Kidney tubule cell (primary cell): ENCODE measurements around the gene JPH3.
A peak's percentile ranks its signal among the peaks of the same experiment; 100 is the strongest.

Source experiments
- DNase-seq: peaks from one replicate; pipeline ENCODE4 v3.0.0-alpha.2; 2018; ENCODE audit warnings: low spot score

Gene JPH3

DNA sequence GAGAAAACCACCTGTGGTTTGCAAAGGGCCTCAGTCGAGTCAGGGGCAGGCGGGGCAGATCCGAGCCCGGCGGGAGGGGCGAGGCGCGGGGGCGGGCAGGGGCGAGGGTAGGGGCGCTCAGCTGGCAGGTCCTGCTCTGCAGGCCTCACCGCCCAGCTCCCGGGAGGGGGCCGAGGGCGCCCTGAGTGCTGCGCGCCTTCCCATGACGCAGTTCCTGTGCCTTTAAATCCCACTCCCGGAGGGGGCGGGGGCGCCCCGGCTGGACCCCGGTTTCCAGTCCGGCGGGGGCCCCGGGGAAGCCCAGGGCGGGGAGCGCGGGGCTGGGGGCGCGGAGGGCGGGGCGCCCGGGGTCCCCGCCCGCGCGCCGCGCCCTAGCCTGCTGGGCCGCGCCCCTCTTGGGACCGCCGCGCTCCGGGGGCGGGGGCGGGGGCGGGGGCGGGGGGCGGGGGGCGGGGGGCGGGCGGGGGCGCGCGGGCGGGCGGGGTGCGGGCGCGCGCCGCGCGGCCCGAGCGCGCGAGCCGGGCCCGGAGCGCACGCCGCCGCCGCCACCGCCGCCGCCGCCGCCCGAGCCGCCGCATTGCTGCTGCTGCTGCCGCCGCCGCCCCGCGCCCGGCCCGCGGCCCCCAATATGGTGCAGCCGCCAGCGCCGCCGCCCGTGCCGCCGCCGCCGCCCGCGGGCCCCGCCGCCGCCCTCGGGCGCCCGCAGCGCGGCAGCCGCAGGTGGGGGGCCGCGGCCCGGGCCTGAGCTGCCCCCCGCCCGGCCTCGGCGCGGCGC lies at the start of gene JPH3:
Gene JPH3 (plus strand): TSS at position 508 of the 775 bp plus-strand sequence. CDS start 639 bp downstream, outside the sequence.
- DNase-seq = no peak

DNA sequence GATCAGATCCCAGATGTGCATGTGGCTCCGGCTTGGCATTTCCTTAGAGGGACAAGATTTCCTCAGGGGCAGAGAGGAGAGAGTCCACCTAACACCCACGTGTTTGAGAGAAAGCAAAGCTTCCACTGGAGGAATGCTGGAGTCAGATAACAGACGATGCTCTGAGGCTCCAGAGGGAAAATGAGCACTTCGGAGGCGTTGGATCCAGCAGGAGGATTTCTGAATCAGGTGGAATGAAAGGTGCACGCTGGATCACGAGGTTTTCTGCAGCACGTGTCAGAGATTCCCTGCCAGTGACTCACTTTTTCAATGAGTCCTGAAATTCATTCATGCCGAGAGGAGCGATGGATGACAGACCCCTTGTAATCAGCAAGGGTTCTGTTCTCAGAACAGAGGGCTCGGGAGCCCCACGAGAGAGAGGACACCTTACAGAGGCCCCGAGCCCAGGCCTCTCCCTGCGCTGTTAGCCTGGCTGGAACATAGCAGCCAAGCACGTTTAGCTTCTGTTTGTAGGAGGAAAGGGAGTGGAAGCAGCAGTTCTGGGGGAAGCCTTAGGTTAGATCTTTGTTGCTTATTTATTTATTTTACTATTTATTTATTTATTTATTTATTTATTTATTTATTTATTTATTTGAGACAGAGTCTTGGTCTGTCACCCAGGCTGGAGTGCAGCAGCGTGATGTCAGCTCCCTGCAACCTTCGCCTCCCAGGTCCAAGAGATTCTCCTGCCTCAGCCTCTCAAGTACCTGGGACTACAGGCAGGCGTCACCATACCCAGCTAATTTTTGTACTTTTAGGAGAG lies 49.3 kb upstream of the JPH3 start:
- DNase-seq = peak; percentile 84

DNA sequence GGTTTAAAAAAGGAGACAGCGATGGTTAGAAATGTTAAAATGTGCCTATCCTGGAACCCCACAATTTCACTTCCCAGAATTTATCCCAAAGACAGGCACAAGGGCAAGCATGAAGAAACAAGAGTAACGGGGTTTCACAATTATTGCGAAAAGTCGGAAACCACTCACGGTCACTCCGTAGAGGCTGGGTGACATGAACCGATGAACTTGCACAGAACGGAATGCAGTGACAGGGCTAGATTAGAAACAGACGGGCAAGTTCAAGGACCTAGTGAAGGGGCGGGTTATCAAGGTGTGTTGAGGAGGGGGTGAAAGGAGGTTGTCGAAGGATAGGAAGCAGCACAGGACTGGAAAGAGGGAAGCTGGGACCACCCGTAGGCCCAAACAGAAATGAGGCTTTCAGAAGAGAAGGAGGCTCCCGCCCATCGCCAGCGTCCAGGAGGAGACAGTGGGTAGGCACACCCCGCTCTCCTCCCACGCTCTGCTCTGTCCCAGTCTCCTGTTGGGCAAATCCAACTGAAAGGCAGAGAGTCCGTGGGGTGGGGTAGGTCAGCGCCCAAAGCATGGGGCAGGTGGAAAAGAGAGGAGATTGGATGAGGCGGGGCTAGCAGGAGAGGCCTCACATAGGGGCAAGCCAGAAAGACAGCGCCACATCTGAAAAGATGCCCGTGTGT lies 47.4 kb upstream of the JPH3 start:
- no peak for DNase-seq

DNA sequence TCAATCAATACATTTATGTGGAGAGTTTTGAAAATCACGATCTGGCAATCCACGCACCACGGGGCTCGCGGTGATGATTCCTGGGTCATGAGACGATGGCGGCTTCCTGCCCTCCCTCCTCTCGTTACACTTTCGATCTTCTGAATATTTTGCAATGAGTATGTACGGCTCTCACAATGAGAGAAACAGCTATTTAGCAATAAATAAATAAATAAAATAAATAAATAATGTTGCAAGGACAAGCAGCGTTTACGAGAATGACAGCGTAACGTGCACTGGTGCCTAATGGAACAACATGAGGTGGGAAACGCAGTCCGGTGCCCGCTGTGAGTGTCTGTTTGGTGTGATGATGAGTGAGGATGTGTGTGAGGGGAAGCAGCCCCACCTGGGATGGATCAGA lies 46.7 kb upstream of the JPH3 start:
- DNase-seq = no peak

DNA sequence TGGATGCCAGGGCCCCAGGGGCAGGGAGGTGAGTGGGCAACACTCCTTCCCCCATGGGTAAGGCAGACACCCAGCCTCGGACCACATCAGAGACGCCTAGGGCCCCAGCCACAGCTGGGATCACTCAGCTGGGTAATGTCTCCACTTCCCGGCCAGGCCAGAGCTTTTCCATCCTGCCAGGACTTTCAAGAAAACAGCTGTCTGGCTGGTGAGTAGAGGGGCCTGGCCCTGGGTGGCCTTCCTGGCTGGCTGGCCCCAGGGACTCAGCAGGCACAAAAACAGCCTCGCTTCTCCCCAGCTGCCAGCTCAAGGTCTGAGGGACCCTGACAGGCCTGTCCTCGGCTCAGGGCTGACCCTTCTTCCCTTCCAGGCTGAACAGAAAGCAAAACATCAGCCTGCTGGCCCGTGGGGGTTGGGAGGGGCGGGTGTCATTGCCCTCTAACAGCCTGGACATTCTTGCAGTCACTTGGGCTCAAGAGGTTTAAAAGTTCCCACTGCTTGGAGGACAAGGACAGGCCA lies 45.3 kb upstream of the JPH3 start:
- no peak for DNase-seq

DNA sequence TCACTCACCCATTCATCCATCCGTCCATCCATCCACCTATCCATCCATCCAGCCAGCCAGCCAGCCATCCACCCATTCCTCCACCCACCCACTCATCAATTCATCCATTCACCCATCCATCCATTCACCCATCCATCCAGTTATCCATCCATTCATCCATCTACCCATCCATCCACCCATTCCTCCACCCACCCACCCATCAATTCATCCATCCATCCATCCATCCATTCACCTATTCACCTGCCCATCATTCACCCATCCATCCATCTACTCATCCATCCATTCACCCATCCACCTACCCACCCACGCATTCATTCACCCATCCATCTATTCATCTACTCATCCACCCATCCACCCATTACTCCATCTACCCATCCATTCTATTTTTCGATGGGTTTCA lies 43.6 kb upstream of the JPH3 start:
- DNase-seq = no peak

DNA sequence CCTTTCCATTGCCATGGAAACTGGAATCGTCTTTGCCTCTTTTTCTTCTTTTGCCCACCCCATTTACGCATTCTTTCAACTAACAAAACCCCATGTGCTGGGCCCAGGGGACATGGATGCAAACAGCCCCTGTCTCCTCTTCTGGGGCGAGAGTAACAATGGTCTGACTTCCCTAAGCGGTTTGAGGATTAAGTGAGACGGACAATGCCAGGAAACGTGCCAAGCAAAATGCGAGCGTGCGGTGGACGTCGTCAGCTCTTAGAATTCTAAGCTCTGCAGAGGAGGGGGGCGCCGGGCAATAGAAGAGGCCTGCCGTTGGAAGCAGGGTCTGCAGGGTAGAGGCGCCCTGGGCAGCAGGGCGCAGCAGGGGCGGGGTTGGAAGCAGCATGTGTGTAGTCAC lies 42.4 kb upstream of the JPH3 start:
- DNase-seq = no peak

DNA sequence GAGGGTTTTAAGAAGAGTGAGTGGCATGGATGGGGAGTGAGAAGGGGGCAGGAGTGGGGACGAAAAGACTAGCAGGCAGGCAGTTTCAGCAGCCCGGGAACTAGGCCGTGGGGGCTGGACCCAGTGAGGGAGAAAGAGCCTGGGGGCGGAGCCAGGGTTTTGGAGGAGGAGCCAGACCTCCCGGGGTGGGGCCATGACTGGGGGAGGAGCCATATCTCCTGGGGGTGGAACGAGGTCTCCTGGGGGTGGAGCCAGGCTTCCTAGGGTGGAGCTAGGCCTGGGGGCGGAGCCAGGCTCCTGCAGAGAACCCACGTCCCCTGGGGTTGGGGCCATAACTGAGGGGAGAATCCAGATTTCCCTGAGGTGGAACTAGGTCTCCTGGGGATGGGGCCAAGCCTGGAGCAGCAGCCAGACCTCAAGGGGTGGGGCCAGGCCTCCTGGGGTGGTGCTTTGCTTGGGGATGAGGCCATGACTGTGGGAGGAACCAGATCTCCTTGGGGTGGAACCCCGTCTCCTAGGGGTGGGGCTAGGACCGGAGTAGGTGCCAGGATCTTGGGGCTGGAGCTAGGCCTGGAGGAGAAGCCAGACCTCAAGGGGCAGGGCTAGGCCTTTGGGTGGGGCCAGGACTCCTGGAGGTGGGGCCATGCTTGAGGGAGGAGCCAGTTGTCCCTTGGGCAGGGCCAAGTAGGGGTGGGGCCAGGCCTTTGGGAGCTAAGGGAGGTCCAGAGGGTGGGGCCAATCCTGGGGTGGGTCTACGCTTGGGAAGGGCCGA lies 41.7 kb upstream of the JPH3 start:
- no peak for DNase-seq

DNA sequence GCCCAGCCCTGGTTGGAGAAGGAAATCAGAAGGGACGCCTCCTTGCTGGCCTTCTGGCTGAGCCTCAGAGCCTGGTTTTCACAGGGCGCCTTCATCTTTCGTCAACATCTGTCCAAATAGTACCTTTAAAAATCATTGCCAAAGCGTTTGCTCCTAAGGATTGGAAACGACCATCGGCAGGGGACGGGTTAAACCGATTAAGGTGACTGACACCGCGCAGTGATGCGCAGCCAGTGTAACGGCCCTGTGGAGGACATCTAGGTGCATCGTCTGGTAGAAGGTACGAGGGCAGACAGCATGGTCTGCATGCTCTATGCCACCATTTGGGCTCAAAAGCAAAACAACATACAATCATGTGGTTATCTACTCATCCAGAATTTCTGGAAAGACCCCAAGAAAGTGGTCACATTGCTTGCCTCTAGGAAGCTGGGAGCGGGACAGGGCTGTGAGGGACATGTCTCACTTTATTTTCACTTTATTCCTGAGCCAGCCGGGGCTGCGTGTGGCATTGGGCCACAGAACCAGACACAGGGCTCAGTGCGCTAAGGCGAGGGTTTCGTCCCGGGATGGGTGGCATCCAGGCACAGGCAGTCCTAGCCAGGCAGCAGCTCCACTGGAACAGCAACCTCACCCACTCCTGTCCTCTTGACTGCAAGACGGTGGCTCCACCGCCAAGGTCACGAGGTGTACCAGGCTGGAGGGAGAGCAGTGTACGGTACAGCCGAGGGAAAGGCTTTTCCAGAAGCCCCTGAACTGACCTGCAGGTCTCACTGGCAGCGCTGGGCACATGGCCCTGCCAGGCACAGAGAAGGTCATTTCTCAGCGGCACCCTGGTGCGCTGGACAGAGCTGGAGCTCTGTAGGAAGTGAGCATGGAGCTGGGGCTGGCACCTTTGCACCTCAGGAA lies 40.9 kb upstream of the JPH3 start:
- DNase-seq = no peak

DNA sequence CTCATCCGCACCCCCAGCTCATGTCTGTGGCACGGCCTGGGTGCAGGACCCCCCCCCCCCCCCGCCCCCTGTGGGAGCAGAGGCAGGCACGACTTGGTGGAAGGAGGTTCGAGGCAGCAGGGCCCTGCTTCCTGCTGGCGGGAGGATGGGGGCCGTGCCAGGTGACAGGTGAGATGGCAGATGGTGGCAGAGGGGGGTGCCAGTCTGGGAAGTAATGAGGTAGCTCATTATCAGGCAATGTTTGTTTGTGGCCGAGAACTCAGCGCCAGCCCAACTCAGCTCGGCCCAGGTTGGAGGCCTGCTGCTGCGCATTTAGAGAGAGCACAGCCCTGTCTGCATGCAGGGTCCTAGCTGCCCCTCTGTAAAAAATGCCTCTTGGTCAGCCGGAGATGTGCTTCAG lies 40.1 kb upstream of the JPH3 start:
- no peak for DNase-seq

DNA sequence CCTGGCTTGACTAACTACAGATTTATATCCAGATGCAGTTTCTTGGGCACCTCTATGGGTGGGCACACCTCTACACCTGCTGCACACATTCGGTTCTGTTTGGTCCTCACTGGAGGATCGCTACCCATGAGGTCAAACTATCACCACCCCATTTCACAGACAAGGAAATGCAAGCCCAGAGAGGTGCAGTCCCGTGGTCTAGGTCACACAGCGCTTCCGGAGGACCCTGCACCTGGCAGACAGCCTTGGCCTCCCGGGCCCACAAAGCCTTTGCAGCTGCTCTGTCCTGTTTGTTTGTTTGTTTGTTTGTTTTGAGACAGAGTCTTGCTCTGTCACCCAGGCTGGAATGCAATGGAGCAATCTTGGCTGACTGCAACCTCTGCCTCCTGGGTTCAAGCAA lies 39.3 kb upstream of the JPH3 start:
- no peak for DNase-seq

DNA sequence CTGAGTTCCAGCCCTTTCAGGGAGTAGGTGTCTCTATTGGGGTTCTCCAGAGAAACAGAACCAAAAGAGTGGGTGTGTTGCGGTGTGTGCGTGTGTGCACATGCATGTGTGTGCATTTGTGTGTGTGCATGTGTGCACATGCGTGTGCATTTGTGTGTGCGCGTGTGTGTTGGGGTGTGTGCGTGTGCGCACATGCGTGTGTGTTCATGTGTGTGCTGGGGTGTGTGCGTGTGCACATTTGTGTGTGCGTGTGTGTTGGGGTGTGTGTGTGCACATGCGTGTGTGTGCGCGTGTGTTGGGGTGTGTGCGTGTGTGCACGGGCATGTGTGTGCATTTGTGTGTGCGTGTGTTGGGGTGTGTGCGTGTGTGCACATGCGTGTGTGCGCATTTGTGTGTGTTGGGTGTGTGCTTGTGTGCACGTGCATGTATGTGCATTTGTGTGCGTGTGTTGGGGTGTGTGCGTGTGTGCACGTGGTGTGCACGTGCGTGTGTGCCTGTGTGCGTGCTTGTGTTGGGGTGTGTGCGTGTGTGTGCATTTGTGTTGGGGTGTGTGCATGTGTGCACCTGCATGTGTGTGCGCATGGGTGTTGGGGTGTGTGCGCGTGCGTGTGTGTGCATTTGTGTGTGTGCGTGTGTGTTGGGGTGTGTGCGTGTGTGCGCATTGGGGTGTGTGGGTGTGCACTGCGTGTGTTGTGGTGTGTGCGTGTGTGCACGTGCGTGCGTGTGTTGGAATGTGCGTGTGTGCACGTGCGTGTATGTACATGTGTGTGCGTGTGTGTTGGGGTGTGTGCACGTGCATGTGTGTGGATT lies 38.4 kb upstream of the JPH3 start:
- DNase-seq = no peak

DNA sequence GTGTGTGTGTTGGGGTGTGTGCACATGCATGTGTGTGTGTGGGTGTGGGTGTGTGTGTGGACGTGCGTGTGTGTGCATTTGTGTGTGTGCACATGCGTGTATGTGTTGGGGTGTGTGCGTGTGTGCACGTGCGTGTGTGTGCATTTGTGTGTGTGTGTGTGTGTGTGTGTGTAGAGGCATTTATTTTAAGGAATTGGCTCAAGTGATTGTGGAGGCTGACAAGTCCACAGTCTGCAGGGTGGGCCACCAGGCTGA lies 37.9 kb upstream of the JPH3 start:
- DNase-seq = no peak

DNA sequence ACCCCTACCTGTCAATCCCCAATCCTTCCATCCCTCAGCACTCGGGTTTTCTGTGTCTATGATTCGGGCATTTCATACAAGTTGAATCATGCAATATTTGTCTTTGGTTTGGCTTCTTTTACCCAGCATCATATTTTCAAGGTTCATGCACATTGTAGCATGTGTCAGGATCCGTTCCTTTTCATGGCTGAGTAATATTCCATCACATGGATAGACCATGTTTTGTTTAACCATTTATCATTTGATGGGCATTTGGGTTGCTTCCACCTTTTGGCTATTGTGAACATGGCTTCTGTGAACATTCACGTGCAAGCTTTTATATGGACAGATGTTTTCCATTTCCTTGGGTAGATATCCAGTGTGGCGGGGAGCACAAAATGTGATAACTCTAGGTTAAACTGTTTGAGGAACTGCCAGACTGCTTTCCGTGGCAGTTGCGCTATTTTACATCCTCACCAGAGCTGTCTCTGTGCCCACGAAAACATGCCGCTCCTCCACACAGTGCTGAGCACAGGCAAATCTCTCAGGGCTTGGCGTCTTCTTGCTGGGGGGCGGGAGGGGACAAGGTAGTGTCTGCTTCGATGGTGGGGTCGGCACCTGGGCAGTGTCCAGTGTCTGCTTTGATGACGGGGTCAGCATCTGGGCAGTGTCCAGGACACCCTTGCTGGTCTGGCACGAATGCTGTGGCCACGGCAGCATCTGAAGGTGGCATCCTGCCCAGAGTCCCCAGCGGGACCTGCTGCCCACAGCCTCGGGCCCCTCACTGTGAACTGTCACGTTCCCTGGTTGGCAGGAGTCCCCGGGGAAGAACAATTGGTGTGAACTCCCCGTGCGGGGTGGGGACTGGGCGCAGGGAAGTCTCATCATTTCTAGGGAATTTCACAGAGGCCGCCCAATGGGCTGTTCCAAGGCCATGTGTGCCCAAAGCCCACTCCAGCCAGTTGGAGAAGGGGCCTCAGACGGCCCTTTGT lies 32.4 kb upstream of the JPH3 start:
- DNase-seq = no peak

DNA sequence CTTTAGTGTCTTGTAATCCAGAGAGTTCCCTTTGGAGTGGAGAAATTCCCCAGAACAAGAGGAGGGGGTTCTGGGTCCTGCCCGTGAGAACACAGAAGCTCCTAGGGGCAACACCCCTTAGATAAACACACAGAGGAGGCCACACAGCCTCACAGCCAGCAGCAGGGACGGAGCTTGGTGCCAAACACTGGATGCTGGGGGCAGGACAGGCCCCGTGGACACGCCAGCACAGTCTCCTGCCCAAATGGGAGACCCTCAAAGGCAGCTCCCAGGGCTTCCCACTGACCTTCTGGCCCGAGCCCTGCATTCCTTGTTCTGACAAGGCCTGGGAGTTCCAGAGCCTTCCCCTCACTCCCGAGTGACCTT lies 31.8 kb upstream of the JPH3 start:
- DNase-seq = no peak

DNA sequence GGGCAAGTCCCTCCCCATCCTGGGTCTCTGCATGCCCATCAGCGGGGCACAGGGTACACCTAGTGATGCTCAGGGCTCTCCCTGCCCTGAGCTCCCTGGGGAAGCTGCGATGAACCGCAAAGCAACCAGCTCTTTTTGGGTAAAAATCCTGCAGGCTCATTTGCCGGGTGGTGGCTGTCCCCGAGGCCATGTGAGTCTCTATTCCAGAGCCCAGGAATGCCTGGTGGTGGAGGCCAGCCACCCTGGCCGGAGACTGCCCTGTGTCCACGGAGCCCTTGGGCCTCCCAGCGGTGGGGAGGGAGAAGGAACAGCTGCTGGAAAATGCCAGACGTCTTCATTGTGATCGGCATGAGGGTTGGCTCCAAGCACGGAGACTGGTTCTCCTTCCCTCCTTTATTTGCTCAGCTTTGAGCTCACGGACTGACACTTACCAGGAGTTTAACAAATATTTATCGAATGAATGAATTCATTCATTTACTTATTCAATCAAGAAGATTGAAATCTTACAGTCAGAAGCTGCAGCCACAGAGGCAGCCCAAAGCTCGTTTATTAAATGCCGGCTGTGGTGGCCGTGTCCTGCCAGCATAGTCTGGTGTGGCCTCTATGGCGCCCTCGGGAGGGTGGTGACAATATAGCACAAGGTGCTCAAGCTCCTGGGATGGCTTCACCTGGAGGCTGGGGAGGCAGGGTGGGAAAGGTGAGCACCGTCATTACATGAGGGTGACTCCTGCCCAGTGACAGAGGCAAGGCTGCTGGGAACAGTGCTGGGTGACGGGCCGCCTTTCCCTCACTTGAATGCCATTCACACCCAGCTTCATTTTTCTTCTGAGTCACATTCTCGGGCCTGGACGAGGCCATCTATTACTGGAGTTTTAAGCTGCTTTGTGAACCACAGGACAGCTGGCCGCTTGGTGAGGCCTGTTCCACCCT lies 31.1 kb upstream of the JPH3 start:
- DNase-seq = peak; percentile 49

DNA sequence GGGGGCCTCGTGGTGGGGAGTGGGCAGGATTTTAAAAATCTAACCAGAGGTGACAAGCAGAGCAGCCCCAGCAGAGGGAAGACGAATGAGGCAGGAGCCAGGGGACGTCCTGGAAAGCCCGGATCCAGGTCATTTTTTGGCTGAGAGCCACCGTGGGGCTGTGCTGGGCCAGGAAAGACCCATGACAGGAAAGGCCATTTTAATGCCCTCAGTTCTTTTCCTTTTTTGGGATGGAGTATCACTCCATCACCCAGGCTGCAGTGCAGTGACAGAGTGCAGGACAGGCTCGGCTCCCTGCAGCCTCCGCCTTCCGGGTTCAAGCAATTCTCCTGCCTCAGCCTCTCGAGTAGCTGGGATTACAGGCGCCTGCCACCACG lies 30.5 kb upstream of the JPH3 start:
- DNase-seq = no peak

DNA sequence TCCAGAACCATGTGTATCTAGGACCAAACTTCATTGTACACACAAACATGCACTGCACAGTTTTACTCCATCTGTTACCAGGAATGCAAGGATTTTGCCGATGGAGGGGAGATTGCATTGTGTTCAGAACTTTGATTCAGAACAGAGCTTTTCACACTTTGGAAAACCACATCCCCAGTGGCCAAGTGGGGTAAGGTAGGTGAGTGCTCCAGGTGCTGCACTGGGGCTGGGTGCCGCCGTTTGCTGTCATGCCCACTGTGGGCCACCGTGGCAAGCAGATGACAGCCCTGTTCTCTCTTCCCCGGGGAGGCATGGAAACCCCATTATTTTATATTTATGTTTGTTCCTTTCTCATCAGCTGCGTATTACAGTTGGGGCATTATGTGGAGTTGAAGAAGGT lies 29.3 kb upstream of the JPH3 start:
- DNase-seq = no peak
